TTC549 (cell line): ENCODE measurements around the gene BBS1.
"Not testable (repeated sequence)": the region's sequence is repeated elsewhere in the genome, so short reads cannot be mapped to it uniquely, and the experiment has no call there.

ENCODE experiments used
- FAIRE-seq: peaks from 2 replicates; lab custom pipeline; 2012; peaks lifted over from hg19 to GRCh38; lab: Jason Lieb, UNC

BBS1 gene

DNA sequence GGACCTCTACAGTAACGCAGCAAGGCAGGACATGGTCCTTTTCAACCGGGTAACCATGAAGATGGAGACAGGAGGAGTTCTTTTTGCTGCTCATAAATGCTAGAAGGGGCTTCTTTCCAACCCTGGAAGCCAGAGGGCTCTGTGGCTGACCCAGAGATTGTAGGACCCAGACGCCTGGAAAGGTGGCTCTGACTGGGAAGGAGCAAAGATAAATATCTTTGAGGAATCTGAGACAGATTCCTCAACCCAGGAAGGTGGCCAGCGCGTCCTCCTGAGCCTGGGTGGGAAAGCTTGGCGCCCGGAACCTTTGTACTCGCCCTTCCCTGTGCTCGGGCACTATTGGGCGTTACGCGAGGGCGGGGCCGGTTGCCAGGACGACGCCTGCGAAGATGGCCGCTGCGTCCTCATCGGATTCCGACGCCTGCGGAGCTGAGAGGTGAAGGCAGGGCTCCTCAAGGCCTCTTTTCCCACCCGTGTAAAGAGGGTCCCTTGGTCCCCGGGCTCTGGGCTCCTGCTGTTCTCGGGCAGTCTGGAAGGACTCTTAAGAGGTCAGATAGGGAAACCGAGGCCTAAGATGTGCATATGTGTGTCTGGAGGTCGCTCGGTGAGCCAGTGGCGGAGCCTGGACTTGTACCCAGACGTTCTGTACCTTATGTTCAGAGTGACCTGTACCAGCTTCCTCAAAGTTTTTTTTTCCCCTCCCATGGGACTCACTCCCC, at the start of gene BBS1:
TSS of gene BBS1 (plus strand) at position 365 of the 719 bp plus-strand sequence. CDS start at position 390, 25 bp downstream.
- FAIRE-seq = no peak

DNA sequence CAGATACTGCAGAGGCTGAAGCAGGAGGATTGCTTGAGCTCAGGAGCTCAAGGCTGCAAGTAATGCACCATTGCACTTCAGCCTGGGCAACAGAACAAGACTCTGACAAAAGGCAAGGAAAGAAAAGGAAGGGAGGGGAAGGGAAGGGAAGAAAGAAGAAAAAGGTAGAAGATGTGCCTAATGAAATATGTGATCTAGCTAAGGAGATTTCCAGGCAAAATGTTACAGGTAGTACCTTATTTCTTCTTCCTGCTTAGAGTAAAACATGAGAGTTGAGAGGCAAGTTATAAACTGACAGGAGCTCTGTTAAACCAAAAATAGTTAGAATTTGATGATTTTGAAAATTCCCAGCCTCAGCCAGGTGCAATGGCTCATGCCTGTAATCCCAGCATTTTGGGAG, 48.4 kb upstream of the BBS1 start:
- no peak for FAIRE-seq

DNA sequence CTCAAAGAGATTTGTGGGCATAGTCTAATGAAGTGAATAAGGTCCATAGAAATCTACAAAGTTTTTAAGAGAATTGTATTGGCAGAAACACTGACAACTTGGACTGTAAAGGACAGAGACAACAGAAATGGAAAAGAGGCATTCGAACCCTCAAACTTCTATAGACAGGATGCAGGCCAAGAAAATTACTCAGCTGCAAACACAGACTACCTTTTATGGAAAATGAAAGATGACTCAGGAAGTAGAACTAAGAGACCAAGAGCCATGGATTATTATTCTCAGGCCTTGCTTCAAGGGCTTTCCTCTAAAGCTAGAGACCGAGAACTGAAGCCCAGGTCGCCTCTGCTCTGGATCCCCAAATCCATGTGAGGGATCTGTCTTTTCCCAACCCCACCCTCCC, 47.5 kb upstream of the BBS1 start:
- no peak for FAIRE-seq

DNA sequence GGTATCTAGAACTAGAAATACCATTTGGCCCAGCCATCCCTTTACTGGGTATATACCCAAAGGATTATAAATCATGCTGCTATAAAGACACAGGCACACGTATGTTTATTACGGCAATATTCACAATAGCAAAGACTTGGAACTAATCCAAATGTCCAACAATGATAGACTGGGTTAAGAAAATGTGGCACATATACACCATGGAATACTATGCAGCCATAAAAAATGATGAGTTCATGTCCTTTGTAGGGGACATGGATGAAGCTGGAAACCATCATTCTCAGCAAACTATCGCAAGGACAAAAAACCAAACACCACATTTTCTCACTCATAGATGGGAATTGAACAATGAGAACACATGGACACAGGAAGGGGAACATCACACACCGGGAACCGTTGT, 46.3 kb upstream of the BBS1 start:
- FAIRE-seq = not testable (repeated sequence)

DNA sequence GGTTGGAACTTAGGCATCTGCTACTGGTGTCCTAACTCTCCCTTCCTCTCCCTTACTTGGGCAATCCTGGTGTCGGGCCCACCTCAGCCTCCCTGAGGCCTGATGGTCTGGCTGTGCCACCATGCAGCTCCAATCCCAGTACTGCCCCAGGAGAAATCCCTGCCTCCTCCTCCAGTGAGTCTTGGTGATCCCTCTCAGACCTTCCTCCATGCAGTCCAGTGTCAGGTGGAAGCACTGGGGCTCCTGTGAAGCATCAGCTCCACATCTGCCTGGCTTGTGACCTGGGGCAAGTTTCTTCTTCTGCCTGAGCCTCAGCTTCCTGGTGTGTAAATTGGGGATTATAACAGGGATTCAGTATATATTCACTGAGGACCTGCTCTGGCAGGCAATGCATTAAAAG, 45.5 kb upstream of the BBS1 start:
- no peak for FAIRE-seq

DNA sequence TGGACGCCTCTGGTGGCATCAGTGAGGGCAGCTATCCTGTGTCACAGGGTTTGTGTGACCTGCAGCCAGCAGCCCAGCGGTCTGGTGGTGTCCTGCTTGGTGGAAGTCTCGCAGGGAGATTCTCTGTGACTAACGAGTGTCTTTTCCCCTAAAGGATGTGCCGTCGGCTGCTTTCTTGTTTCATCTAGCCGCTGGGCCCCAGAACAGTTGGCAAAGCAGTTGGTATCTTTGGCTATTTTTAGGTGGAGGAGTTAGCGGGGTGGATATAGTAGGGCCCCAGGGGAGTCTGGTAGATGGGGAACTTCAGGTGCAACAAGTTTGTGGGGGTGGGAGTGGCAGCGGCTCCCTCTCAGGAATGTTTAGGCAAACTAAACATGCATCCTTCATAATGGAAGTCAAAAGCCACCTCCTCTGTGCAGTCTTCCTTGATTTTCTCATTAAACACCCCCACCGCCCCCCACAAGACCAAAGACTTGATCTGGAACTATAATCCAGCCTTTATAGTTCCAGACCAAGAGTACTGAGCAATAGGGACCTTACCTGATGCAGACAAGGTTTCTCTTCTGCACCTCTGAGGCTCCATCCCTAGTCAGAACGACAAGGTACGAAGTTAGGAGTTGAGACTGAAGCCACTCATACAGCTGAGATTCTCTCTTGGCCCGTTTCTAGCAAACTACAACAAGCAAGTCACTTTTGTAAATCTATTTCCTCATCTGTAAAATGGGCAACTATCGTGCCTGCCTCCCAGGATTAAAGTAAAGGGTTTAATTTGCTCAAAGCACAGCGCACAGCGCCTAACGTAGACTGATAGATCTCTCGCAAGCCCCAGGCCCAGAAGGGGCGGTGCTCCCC, 44.8 kb upstream of the BBS1 start:
- no peak for FAIRE-seq

DNA sequence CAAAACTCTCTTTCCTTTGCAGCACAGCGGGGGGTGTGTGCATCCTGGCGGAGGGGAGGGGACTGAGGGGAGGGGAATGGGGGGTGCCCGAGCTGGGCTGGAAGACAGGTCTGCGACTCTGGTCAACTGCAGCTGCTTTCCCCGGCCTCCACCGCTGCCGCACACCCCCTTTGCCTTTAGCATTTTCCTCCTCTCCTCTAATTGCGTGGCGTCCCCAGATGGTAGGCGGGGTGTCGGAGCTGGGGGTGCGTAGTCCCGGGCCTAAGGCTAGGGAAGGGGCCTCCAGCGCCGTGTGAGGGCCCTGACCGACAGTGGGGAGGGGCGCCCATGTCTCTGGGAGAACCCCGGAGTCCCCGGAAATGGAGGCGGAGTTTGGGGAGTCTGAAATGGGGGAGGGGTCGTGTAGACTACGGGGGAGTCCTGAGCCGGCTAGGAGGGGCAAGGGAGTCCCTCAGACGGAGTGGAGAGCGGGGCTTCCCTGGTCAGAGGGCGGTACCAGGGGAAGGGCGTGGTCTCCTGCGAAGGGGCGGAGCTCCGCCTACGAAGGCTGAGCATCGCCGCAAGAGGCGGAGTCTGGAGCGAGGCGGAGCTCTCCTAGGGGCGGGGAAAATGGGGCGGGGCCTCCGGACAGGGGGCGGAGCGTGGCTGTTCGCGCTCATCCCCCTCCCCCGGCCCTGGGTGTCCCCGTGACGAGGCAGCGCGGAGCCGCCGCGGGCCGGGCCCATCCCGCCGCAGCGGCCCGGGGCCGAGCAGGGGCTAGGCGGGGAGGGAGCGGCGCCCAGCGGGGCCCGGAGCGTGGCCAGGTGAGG, 44.0 kb upstream of the BBS1 start, which contains the start of gene PELI3:
TSS of gene PELI3 (plus strand) at position 681 of the 809 bp plus-strand sequence. CDS start 1,224 bp downstream, outside the sequence.
- FAIRE-seq = no peak

DNA sequence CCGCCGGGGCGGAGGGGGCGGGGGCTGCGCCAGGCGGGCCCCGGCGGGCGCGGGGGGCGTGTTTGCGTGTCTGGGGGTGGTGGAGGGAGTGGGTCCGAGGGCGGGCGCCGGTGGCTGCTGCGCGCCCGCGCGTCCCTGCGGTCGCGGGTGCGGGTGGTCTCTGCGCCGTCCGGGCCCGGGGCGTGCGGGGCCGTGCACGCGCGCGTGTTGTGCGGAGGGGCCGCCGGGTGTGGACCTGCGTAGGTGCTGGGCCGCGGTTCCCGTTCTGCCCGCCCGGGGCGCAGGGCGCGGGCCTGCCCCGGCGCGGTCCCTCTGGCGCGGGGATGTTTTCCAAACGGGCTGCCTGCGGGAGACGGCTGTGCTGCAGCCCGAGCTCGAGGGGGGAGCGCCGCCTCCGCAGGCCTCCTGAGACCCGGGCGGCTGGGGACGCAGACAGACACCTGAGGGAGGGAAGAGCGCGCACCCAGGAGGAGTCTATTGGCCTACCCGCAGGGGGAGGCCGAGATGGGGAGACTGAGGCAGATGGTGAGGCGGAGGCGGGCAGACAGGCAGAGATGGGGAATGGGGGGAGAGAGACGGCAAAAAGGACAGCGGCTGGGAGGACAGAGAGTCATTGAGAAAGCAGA, 43.3 kb upstream of the BBS1 start:
- no peak for FAIRE-seq

DNA sequence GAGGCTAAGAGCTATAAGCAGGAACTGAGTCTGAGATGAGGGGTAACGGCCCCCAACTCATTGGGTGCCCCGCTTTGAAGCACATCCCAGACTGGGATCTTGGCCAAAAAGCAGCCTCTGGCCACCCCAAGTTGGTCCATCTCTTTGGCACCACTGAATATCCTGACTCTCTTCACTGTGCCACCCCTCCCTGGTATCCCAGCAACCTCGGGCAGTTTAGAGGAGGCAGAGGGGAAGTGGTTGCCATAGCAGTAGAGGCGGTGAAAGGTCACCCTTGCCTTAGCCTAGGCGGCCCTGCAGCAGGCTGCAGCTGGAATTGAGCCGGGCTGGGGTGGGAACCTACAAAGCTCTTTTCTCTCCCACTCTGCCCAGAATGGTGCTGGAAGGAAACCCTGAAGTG, 42.7 kb upstream of the BBS1 start:
- FAIRE-seq = no peak

DNA sequence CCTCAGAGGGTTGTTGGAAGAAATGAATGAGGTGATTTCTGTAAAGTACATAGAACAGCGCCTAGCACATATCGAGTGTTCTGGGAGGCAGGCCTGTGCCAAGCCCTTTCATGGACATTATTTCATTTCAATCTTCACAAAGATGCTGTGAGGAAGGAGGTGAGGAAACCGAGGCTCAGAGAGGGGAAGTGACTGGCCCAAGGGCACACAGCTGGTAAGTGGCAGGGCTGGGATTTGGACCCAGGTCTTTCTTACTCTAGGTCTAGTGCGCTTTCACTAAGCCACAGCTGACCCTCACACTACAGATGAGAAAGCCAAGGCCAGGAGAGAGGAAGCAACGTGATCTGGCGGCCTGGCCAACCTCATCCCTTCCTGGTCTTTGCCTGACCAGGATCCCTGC, 41.7 kb upstream of the BBS1 start:
- no peak for FAIRE-seq

DNA sequence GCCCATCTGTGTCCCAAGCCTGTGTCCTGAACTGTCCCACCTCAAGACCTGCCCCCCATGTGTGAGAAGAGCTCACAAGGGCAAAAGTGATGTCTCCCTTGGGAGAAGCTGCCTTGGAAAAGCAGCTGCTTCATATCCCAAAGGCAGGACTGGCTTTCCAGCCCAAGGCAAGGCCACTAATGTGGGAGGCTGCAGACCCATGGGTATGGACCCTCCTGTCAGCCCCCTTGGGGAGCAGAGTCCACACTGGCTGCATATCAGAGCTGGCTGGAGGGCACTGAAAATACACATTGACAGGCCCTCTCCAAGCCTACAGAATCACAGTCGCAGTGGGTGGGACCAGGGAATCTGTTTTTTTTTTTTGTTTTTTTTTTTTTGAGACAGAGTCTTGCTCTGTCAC, 41.0 kb upstream of the BBS1 start:
- FAIRE-seq = no peak

DNA sequence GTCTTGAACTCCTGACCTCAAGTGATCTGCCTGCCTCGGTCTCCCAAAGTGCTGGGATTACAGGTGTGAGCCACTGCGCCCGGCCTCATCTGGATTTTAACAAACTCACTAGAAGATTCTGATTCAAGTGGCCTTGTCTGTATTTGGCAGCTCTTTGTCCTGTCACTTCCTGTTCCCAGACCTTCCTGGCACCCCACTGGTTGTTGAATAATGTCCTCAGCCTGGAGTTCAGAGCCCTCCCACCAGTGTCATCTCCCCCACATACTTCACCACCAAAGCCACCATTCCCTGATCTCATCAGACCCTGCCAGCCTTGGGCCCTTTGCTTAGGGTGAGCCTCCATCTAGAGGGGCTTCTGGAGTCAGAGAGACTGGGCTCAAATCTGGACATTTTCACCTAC, 40.4 kb upstream of the BBS1 start:
- FAIRE-seq = no peak

DNA sequence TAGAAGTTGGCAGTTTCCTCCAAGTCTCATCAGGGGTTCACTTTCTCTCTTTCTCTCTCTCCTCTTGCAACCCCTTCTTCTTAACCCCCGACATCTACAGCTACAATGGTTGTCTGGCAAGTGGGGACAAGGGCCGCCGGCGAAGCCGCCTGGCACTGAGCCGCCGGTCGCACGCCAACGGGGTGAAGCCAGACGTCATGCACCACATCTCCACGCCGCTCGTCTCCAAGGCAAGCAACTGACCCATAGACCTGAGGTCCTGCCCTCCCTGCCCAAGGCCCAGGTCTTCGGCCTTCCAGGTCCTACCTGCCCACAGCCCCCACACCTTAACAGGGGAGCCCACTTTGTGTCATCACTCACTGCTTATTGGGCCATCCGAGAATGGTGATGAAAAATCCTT, 39.3 kb upstream of the BBS1 start:
- no peak for FAIRE-seq

DNA sequence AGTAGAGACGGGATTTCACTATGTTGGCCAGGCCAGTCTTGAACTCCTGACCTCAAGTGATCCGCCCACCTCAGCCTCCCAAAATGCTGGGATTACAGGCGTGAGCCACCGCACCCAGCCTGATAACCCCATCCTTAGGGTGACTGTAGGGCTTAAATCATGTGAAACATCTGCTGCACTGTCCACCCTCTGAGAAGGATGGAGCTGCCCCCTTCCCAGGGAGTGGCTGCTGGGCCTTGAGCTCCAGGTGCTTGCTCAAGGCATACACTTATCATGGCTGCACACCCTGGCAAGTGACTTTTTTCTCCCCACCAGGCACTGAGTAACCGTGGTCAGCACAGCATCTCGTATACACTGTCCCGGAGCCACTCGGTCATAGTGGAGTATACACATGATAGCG, 38.4 kb upstream of the BBS1 start:
- FAIRE-seq = no peak

DNA sequence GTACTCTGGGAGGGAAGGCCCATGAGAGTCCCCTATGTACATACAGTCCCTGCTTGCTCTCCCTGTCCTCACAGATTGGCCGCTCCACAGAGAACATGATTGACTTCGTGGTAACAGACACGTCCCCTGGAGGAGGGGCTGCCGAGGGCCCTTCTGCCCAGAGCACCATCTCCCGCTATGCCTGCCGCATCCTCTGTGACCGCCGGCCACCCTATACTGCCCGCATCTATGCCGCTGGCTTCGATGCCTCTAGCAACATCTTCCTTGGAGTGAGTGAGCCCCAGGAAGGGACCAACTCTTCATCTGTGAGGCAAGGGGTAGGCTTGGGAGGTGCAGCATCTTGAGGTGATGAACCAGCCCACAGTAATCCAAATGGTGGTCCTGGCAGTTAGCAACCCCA, 37.3 kb upstream of the BBS1 start:
- no peak for FAIRE-seq

DNA sequence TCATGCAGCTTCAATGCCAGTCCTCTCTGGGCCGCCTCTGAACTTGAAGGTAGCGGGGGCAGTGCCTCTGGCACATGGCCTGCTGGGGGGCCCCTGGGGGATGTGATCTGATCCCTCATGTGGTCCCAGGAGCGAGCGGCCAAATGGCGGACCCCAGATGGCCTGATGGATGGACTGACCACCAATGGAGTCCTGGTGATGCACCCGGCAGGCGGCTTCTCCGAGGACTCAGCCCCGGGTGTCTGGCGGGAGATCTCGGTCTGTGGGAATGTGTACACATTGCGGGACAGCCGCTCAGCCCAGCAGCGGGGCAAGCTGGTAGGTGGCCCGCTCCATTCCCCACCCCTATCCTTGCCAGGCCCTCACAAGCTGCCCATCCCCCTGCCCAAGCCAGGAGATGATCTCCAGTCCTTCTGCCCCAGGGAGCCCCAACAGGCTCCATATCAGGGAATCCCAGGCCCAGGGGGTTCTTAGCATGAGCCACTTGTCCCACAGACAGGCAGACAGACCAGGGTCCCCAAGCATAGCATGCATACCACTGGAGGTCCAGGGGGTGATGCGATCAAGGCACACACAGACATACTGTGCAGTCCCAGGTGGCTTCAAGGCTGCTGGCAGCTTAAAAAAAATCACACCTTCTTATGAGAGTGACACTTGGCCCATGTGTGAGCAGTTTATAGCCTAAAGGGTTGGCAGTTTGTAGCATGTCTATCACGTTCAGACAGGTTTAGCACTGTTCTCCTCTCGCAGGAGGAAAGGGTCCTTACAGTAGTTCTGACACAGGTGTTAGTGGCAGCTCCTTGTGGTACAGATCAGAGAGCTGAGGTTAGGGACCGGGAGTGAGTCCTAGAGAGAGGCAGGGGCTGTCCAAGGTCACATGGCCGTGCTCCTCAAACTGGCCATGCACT, 36.6 kb upstream of the BBS1 start:
- FAIRE-seq = no peak

DNA sequence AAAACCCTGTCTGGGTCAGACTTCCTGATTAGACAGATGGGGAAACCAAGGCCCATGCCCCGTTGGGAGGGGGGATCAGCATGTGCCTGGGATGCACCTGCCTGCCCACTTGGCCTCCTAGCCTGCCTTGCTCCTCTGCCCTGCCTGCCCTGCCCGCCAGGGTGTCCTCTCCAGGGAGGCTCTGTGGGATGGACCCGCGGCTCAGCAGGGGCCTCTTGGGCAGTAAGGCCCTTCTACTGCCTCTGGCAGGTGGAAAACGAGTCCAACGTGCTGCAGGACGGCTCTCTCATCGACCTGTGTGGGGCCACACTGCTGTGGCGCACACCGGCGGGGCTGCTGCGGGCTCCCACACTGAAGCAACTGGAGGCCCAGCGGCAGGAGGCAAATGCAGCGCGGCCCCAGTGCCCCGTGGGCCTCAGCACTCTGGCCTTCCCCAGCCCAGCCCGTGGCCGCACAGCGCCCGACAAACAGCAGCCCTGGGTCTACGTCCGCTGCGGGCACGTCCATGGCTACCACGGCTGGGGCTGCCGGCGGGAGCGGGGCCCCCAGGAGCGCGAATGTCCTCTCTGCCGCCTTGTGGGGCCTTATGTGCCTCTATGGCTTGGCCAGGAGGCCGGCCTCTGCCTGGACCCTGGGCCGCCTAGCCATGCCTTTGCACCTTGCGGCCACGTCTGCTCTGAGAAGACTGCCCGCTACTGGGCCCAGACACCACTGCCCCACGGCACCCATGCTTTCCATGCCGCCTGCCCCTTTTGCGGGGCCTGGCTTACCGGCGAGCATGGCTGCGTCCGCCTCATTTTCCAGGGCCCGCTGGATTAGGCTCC, 34.9 kb upstream of the BBS1 start:
- FAIRE-seq = no peak

DNA sequence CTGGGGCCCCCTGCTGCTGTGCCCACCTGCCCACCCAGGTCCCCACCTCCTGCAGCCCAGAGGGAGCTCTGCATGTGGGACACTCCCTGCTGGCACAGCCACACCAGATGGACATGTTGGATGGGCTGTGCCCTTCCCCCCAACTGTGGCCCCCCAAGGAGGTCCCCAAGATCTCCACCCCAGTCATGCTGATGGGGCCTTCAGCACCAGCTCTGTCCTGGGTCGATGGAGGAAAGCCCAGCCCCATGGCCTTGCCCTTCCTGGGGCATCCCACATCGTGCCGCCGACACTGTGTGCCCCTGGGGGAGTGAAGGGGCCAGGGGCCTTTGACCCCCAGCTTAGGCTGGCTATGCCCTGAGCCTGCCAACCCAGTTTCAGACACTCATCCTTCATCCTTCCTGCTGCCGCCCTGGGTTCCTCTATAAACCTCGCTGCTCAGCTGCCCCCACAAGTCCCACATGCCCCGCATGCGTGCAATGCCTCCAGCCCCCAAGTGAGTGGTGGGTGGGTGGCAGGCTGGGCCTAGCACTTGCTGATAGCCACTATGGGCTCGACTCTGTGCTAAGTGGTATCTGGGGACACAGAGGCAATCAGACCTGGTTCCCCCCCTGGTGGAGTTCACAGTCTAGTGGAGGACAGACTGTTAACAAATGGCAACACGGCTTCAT, 34.1 kb upstream of the BBS1 start:
- no peak for FAIRE-seq

DNA sequence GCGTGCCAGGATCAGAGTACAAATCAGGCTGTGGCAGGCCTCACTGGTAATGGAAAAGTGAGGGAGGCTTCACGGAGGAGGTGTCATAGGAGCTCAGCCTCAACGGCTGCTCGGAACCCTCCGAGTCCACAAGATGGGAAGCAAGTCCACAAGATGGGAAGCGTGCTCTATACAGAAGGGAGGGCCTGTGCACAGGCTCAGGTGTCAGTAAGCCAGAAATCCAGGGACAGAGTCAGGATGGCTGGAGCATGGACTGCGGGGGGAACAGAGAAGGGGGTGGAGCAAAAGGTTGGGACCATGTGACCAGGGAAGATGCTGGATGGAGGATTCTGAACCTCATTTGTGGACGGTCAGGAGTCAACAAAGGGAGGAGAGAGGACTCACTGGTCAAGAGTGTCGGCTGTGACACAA, 33.6 kb upstream of the BBS1 start:
- FAIRE-seq = no peak
